T-cell (primary cell): ENCODE results near the gene XRCC3. TPM values are rescaled to one million over a fixed set of nuclear protein-coding genes. Genes with fewer than 3 reads are reported as not detected.

ENCODE experiments used
- ATAC-seq, 4 experiments: fragments of 200-7000 bp in 3 of 4; fragments of 150-1000 bp in 1 of 4; cut with Tn5 transposase; replicated peaks in 1 of 4; 1 replicate in 3 of 4; 2 replicates in 1 of 4; pipeline ENCODE4 v1.10.0; 2021; ENCODE audit warnings: moderate library complexity in 3 of 4, mild to moderate bottlenecking in 2 of 4, moderate number of reproducible peaks in 1 of 4
- CTCF ChIA-PET, 2 donors: fragments of 300-600 bp; sonication (Branson Sonifier 250); formaldehyde crosslinking; loops; one replicate each; lab custom pipeline; 2022; ENCODE audit warnings: antibody characterized with exemption in 2 of 2; lab: Charles Lee
- POLR2A ChIA-PET, 2 donors: fragments of 300-600 bp; sonication (Branson Sonifier 250); formaldehyde crosslinking; loops; one replicate each; lab custom pipeline; 2022; ENCODE audit warnings: antibody characterized with exemption in 2 of 2; lab: Charles Lee
- DNase-seq, 35 experiments: peaks; one replicate each; pipeline versions ENCODE4 v3.0.0 to v3.0.0-alpha.2; 2013 to 2023
- H3K27ac ChIP-seq: one replicate; pipeline ENCODE4 v1.5.1; 2013; ENCODE audit warnings: low read length
- H3K27me3 ChIP-seq, 2 experiments: replicated peaks in 1 of 2; 1 replicate in 1 of 2; 2 replicates in 1 of 2; pipeline versions ENCODE4 v1.6.1 to v1.7.0; 2013; ENCODE audit warnings: low read length in 1 of 2, mixed read lengths in 1 of 2; ENCODE audit not compliant: control insufficient read depth in 2 of 2, insufficient read depth in 2 of 2; ENCODE audit errors: extremely low read depth in 1 of 2
- H3K36me3 ChIP-seq, 2 donors: 1 replicate in 1 of 2; 2 replicates in 1 of 2; pipeline versions ENCODE4 v1.6.1 to v1.7.0; 2013; ENCODE audit warnings: low read length in 1 of 2; ENCODE audit not compliant: control insufficient read depth in 2 of 2, insufficient read depth in 1 of 2; ENCODE audit errors: extremely low read depth in 1 of 2
- H3K4me1 ChIP-seq, 2 experiments: 1 replicate in 1 of 2; 2 replicates in 1 of 2; pipeline versions ENCODE4 v1.6.1 to v1.7.0; 2013; ENCODE audit warnings: low read length in 2 of 2, mixed read lengths in 1 of 2; ENCODE audit not compliant: insufficient read depth in 2 of 2, control insufficient read depth in 1 of 2; ENCODE audit errors: extremely low read depth in 1 of 2
- H3K4me3 ChIP-seq, 2 donors: 1 replicate in 1 of 2; 2 replicates in 1 of 2; pipeline versions ENCODE4 v1.5.1 to v1.7.0; 2013; ENCODE audit warnings: mild to moderate bottlenecking in 2 of 2, low read length in 1 of 2, moderate library complexity in 1 of 2; ENCODE audit not compliant: control insufficient read depth in 1 of 2; ENCODE audit errors: extremely low read depth in 1 of 2
- H3K9me3 ChIP-seq: 2 replicates; pipeline ENCODE4 v1.7.0; 2013
- H3K27ac Mint-ChIP-seq, 2 donors: one replicate each; pipeline ENCODE4 v1.8.0; 2020 to 2021; ENCODE audit warnings: mild to moderate bottlenecking in 2 of 2, mixed read lengths in 2 of 2
- H3K27me3 Mint-ChIP-seq, 2 donors: one replicate each; pipeline ENCODE4 v1.8.0; 2021 to 2022; ENCODE audit warnings: mixed read lengths in 2 of 2
- H3K36me3 Mint-ChIP-seq: one replicate; pipeline ENCODE4 v1.8.0; 2021; ENCODE audit warnings: mixed read lengths
- H3K4me1 Mint-ChIP-seq, 3 donors: one replicate each; pipeline ENCODE4 v1.8.0; 2020 to 2022; ENCODE audit warnings: mixed read lengths in 3 of 3, mild to moderate bottlenecking in 1 of 3
- H3K4me3 Mint-ChIP-seq, 3 donors: one replicate each; pipeline ENCODE4 v1.8.0; 2020 to 2022; ENCODE audit warnings: mild to moderate bottlenecking in 3 of 3, mixed read lengths in 3 of 3, moderate library complexity in 3 of 3
- H3K9me3 Mint-ChIP-seq, 3 donors: one replicate each; pipeline ENCODE4 v1.8.0; 2020 to 2022; ENCODE audit warnings: mixed read lengths in 3 of 3
- WGBS: methylation state at CpG from one replicate; pipeline ENCODE4 v1.1.5; 2013; ENCODE audit warnings: missing lambda C conversion rate; ENCODE audit not compliant: insufficient coverage; 5-methylcytosine and 5-hydroxymethylcytosine counted together
- total RNA-seq, 35 experiments: library from RNA in 6 of 35; stranded (reverse) in 6 of 35; fragments of 120-200 nt in 1 of 35; gene quantifications; one replicate each; pipeline versions ENCODE4 v1.2.1 to v1.2.4 and lab custom pipeline; 2013 to 2026

The XRCC3 gene
- total RNA-seq, 5 donors from 2014 or later (not counting 1 experiment from before 2014, with no cell fraction given): 7.4 to 15.1 (median 12.9) TPM

DNA sequence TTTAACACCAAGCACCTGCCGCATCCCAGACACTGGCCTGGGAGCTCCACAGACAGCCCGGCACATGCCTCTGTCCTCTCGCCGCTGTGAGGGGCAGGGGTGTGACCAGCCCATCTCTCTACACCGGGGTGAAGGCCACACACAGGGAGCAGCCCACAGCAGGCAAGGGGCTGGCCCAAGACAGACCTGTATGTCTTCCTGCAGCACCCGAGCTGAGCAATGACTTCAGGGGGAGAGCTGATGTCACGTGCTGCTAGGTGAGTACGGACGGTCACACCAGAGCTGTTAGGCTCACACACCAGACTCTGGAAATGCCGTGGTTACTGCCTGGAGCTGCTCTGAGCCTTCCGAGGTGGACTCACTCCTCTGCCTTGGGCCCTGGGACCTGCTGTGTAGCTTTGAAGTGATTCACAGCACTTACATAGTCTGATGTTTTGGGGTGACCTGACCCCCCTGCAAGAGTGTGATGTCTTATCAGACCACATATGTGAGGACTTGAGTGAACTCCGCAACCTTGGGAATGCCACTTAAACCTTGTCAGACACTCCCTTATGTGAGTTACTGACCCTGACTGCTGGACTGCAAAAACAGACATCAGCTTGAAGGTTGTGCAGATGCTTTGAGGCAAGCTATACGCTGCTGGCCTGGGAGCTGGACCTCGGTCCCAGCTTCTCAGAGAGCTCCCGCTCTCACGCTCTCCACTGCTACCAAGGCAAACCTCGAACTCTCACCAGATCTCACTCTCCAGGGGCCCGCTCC is 1.8 kb downstream of the XRCC3 start:
- peaks cover 32 to 53% (median 40%) of the 10 kb centered on the region in 3 donors for H3K4me1 Mint-ChIP-seq
- POLR2A ChIA-PET: no interaction called here

DNA sequence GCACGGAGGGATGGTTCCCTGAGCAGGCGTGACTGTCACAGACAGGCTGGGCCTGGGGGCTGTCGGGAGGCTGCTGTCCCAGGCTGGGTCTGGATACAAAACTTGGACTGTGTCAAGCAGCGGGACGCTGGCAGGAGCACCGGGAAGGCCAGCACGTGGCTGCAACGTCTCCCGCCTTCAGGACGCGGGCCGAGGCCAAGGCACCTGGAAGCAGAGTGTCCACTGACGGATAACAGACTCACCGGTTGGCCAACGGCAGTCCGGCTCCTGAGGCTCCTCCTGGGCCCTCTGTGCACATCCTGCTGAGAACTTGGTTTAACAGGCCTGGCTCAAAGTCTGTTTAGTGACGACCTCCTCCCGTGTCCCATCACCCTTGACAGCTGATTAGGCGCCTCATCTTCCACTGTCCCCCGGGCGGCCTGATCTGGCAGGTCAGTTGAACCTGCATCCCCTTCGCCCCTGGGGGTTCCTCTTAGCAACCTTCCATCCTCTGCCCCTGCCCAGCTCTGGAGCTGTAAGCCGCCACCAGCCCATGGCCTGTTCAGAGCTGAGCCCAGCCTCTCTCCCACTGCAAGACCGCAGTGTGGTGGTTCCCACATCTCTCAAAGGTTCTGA is 2.5 kb downstream of the XRCC3 start:
- no peak overlapping the region for H3K27ac ChIP-seq
- ATAC-seq: no peak
- peak overlapping the region in 1 of 3 donors; percentile 7 for H3K4me3 Mint-ChIP-seq
- H3K27me3 Mint-ChIP-seq: no peaks in the 10 kb centered on the region
- ChIA-PET CTCF (no interaction called here), POLR2A (no interaction called here)
- no peaks in the 10 kb centered on the region for H3K36me3 Mint-ChIP-seq
- H3K4me3 ChIP-seq: no peak overlapping the region
- no peaks in the 10 kb centered on the region for H3K9me3 Mint-ChIP-seq
- WGBS: 95% methylated on average over 23 of the region's 24 CpGs
- no peaks in the 10 kb centered on the region for H3K27me3 ChIP-seq
- H3K36me3 ChIP-seq: peaks cover 5% of the 10 kb centered on the region in 2 donors
- no peak overlapping the region for H3K27ac Mint-ChIP-seq
- H3K9me3 ChIP-seq: no peaks in the 10 kb centered on the region
- H3K4me1 Mint-ChIP-seq: peaks cover 25 to 46% (median 32%) of the 10 kb centered on the region in 3 donors
- peaks cover 5 to 38% of the 10 kb centered on the region in 2 experiments for H3K4me1 ChIP-seq
- no peak for DNase-seq

More for the DNA sequence above, 1.8 kb downstream of the XRCC3 start:
- H3K4me1 ChIP-seq: peaks cover 5 to 38% of the 10 kb centered on the region in 2 experiments
- CTCF ChIA-PET: interaction anchor here in 1 of 2 donors (0.6 kb wide), 1 partner anchor 142 kb away, joined by 3 read pairs; no protein-coding TSS in a partner anchor
- H3K27me3 ChIP-seq: no peaks in the 10 kb centered on the region
- peaks cover 0 to 5% of the 10 kb centered on the region in 2 donors for H3K36me3 ChIP-seq
- H3K9me3 ChIP-seq: no peaks in the 10 kb centered on the region
- ATAC-seq (no peak), DNase-seq (no peak)
- no peaks in the 10 kb centered on the region for H3K36me3 Mint-ChIP-seq
- no peak overlapping the region for H3K27ac Mint-ChIP-seq
- no peak overlapping the region for H3K4me3 ChIP-seq
- peak overlapping the region; percentile 65 to 90 (median 70) for H3K4me3 Mint-ChIP-seq
- no peaks in the 10 kb centered on the region for H3K9me3 Mint-ChIP-seq
- no peaks in the 10 kb centered on the region for H3K27me3 Mint-ChIP-seq
- no peak overlapping the region for H3K27ac ChIP-seq
- WGBS: 94% methylated on average over 18 of the region's 18 CpGs

DNA sequence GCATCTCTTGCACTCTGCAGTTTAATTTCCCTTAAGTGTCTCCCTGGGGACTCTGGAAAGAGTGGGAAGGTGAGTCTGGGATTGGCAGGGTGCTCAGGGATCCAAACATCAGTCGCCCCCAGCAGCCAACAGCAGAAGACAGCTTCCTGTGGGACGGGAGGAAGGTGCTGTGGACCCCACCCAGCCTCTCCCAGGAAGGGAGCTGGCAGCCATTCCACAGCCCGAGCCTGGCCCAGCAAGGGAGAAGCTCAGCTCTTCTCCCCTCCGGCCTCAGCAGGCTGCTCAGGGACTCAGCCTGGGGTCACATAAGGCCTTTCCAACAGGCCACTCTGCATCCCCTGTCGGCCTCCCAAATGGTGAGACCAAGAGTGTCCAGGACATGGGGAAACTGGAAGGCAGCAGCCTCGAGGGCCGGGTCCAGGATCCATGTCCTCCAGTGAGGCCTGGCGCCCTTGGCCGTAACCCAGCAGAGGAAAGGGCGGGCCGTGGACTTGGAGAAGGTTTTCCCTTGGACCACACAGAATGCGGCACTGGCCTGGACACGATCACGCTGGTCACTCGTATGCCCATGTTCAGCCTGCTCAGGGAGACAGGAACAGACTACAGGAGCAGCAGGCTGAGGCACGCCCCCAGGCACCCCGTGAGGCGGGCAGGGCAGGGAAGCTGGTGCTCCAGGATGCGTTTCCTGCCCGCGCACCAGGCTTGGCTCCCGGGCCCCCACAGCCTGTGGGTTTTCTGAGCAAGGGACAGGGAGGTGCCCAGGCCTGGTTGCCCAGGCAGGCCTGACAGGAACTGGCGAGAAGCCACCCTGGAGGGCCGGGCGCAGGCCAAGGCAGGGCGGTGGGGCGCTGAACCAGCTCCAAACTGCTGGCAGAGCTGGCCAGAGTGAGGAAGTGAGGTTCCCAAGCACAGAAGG is 3.5 kb downstream of the XRCC3 start:
- Histone ChIP-seq H3K4me1 (peaks cover 5 to 34% of the 10 kb centered on the region in 2 experiments), H3K36me3 (peaks cover 5 to 14% of the 10 kb centered on the region in 2 donors), H3K27me3 (no peaks in the 10 kb centered on the region), H3K9me3 (no peaks in the 10 kb centered on the region), H3K4me3 (no peak overlapping the region), H3K27ac (no peak overlapping the region)
- Mint-ChIP-seq H3K36me3 (no peaks in the 10 kb centered on the region), H3K27ac (no peak overlapping the region), H3K4me1 (peaks cover 15 to 36% (median 23%) of the 10 kb centered on the region in 3 donors), H3K4me3 (no peak overlapping the region), H3K27me3 (no peaks in the 10 kb centered on the region), H3K9me3 (no peaks in the 10 kb centered on the region)
- ChIA-PET POLR2A (no interaction called here), CTCF (no interaction called here)
- no peak for DNase-seq
- 85% methylated on average over 23 of the region's 27 CpGs for WGBS
- no peak for ATAC-seq

DNA sequence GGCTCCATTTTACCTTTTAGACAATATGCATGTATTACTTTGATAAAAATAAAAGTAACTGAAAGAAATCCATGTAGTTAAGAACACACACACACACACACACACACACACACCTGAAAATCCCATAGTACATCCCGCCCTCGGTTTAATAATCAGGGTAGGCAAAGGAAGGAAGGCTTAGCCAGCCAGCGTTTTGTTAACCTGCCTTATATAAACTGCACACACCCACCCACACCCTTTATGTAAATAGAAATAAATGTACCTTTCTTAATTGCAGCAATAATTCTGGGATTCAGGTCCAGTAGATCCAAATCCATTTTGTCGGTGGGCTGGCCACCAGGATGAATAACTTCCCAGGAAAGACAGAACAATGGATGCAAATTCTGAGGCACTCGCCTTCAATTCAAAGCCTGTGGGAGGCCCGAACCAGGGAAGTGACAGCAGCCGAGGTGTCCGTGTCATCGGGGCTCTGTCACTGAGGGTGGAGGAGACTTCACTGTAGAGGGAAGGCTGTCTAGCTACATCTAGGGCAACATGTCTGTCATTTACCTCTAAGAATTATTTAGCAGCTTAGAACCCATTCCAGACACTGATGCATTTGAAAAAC is 4.4 kb downstream of the XRCC3 start:
- H3K27me3 ChIP-seq: no peaks in the 10 kb centered on the region
- 97% methylated on average over 4 of the region's 9 CpGs for WGBS
- ChIA-PET POLR2A (no interaction called here), CTCF (no interaction called here)
- H3K9me3 ChIP-seq: no peaks in the 10 kb centered on the region
- Mint-ChIP-seq H3K4me1 (peaks cover 12 to 32% (median 21%) of the 10 kb centered on the region in 3 donors), H3K27ac (peak overlapping the region in 1 of 2 donors; percentile 48), H3K9me3 (no peaks in the 10 kb centered on the region), H3K4me3 (no peak overlapping the region), H3K36me3 (no peaks in the 10 kb centered on the region), H3K27me3 (no peaks in the 10 kb centered on the region)
- H3K36me3 ChIP-seq: peaks cover 5 to 15% of the 10 kb centered on the region in 2 donors
- H3K4me3 ChIP-seq: no peak overlapping the region
- H3K27ac ChIP-seq: no peak overlapping the region
- peaks cover 2 to 28% of the 10 kb centered on the region in 2 experiments for H3K4me1 ChIP-seq
- ATAC-seq: no peak
- DNase-seq: no peak

DNA sequence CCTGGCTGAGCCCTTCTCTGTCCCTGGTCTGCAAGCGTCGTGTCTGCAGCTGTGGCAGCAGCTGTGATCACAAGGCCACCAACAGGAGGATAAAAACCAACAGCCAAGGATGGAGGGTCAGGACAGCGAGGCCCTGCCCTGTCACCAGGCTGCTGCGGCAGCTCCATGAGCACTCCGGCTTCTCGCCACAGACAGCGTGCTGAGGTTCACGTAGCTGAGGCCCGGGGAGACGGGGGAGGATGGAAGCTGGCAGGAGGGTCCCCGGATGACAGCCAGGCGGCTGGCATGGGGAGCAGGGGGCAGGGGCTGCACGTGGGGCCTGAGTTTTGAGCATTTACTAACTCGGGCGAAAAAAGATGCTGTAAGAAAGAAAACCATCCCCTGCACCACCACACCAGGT is 5.4 kb downstream of the XRCC3 start:
- Histone ChIP-seq H3K27ac (no peak overlapping the region), H3K9me3 (no peaks in the 10 kb centered on the region), H3K4me3 (no peak overlapping the region), H3K36me3 (peaks cover 10 to 15% of the 10 kb centered on the region in 2 donors), H3K4me1 (peaks cover 2 to 27% of the 10 kb centered on the region in 2 experiments), H3K27me3 (no peaks in the 10 kb centered on the region)
- Mint-ChIP-seq H3K27ac (no peak overlapping the region), H3K4me1 (peaks cover 6 to 29% (median 18%) of the 10 kb centered on the region in 3 donors), H3K9me3 (no peaks in the 10 kb centered on the region), H3K36me3 (peaks cover 3% of the 10 kb centered on the region), H3K27me3 (no peaks in the 10 kb centered on the region), H3K4me3 (no peak overlapping the region)
- DNase-seq (no peak), ATAC-seq (no peak)
- CTCF ChIA-PET: no interaction called here
- 95% methylated on average over 8 of the region's 15 CpGs for WGBS
- POLR2A ChIA-PET: no interaction called here
